Chondrocyte (in vitro differentiated cells): Measurements from ENCODE around the gene PTPRN2. TPM values are rescaled to one million over a fixed set of nuclear protein-coding genes. Genes with fewer than 3 reads are reported as not detected.

Experiments
- DNase-seq: peaks from one replicate; pipeline ENCODE4 v3.0.0; 2021; ENCODE audit warnings: mixed read lengths, low spot score
- H3K27ac Mint-ChIP-seq: one replicate; pipeline ENCODE4 v1.8.0; 2021; ENCODE audit warnings: mild to moderate bottlenecking, moderate library complexity, mixed read lengths; ENCODE audit not compliant: unreplicated experiment
- H3K27me3 Mint-ChIP-seq: 2 replicates; pipeline ENCODE4 v1.8.0; 2021; ENCODE audit warnings: low read depth, mixed read lengths
- H3K36me3 Mint-ChIP-seq: 2 replicates; pipeline ENCODE4 v1.8.0; 2021; ENCODE audit warnings: low read depth, mixed read lengths
- H3K4me1 Mint-ChIP-seq: 2 replicates; pipeline ENCODE4 v1.8.0; 2021; ENCODE audit warnings: low read depth, mild to moderate bottlenecking, mixed read lengths
- H3K4me3 Mint-ChIP-seq: one replicate; pipeline ENCODE4 v1.8.0; 2021; ENCODE audit warnings: mild to moderate bottlenecking, moderate library complexity, mixed read lengths; ENCODE audit not compliant: unreplicated experiment
- H3K9me3 Mint-ChIP-seq: 2 replicates; pipeline ENCODE4 v1.8.0; 2021; ENCODE audit warnings: low read depth, mixed read lengths
- total RNA-seq: library from RNA; stranded (reverse); gene quantifications from 3 replicates; pipeline ENCODE4 v1.2.1, GENCODE V29; 2021
- TF ChIP-seq, protein P1 (sequence below): fragments of 200-600 bp; sonication (generic); IDR thresholded peaks from 2 replicates; pipeline ENCODE4 v1.5.0; 2021; ENCODE audit warnings: antibody characterized with exemption, mild to moderate bottlenecking, moderate library complexity

The PTPRN2 gene
- total RNA-seq, 1 donor from 2014 or later, result 0.30 TPM

DNA sequence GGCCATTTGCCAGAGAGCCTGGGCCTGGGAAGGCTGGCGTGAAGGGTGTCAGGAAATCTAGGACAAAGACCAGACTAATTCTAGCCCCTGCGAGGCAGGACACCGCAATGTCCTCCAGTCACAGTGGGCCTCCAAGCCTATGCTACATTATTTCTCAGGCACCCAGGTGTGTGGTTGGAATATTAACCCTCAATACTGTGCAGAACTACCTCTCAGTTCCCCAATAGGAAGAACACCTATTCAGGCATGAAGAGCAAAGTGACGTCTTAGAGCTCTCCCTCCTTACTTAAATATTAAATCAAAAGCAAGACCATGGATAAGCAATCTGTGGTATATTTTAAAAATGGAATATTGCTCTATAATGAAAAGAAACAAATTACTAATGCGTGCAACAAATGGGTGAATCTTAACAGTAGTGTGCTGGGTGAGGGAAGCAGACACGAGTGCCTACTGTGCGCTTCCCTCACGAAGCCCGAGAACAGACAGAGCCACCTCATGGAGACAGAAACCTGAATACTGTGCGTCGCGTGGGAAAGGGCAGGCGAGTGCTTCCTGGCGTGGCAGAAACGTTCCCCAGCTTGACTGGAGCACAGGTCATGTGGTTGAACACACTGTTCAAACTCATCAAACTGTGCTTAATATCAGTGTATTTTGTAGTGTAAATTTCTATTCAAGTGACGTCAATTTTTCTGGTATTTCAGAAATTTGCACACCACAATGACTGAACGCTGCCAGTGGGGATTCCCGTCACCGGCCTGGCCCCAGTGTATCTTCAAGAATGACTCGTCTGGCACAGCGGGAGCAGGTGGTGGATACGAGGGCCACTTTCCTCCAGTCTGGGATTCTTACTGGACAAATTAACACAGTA is 15.5 kb upstream of the PTPRN2 start:
- no peaks in the 10 kb centered on the region for H3K4me1 Mint-ChIP-seq
- TF ChIP-seq, protein P1, sequence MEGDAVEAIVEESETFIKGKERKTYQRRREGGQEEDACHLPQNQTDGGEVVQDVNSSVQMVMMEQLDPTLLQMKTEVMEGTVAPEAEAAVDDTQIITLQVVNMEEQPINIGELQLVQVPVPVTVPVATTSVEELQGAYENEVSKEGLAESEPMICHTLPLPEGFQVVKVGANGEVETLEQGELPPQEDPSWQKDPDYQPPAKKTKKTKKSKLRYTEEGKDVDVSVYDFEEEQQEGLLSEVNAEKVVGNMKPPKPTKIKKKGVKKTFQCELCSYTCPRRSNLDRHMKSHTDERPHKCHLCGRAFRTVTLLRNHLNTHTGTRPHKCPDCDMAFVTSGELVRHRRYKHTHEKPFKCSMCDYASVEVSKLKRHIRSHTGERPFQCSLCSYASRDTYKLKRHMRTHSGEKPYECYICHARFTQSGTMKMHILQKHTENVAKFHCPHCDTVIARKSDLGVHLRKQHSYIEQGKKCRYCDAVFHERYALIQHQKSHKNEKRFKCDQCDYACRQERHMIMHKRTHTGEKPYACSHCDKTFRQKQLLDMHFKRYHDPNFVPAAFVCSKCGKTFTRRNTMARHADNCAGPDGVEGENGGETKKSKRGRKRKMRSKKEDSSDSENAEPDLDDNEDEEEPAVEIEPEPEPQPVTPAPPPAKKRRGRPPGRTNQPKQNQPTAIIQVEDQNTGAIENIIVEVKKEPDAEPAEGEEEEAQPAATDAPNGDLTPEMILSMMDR, result no peak
- H3K27me3 Mint-ChIP-seq, result no peaks in the 10 kb centered on the region
- H3K9me3 Mint-ChIP-seq, result no peaks in the 10 kb centered on the region
- H3K4me3 Mint-ChIP-seq, result no peak overlapping the region
- no peak overlapping the region for H3K27ac Mint-ChIP-seq
- no peaks in the 10 kb centered on the region for H3K36me3 Mint-ChIP-seq
- DNase-seq, result no peak

- no peak for DNase-seq
- Mint-ChIP-seq H3K4me3 (no peak overlapping the region), H3K27me3 (no peaks in the 10 kb centered on the region), H3K27ac (no peak overlapping the region), H3K9me3 (no peaks in the 10 kb centered on the region), H3K36me3 (no peaks in the 10 kb centered on the region), H3K4me1 (no peaks in the 10 kb centered on the region)
- TF ChIP-seq, protein P1, result no peak
Measured at GRCh38 chr7:158602041-158602440, 14.4 kb upstream of the PTPRN2 start.

- TF ChIP-seq, protein P1, result no peak
- no peak for DNase-seq
- Mint-ChIP-seq H3K27ac (no peak overlapping the region), H3K4me3 (no peak overlapping the region), H3K4me1 (no peaks in the 10 kb centered on the region), H3K36me3 (no peaks in the 10 kb centered on the region), H3K27me3 (no peaks in the 10 kb centered on the region), H3K9me3 (no peaks in the 10 kb centered on the region)
Measured at GRCh38 chr7:158601090-158601489, 13.5 kb upstream of the PTPRN2 start.

DNA sequence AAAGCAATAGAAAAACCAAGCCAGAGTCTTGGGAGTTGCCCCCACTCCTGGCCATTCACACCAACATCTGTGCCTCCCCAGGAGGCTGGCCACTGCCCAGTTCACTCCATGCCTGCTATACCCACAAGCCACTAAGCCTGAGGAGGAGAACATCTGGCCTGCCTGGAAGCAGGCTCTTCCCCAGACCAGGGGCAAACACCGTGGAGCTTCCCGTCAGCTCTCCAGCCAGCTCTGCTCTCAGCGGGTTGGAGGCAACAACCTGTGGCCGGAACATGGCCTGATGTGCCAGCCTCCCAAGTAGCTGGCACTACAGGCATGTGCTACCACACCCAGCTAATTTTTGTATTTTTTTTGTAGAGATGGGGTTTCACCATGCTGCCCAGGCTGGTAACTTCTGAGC is 9.1 kb upstream of the PTPRN2 start:
- Mint-ChIP-seq H3K9me3 (peaks cover 6% of the 10 kb centered on the region), H3K4me3 (no peak overlapping the region), H3K27ac (no peak overlapping the region), H3K27me3 (no peaks in the 10 kb centered on the region), H3K4me1 (no peaks in the 10 kb centered on the region), H3K36me3 (no peaks in the 10 kb centered on the region)
- no peak for DNase-seq
- TF ChIP-seq, protein P1, result no peak

GRCh38 chr7:158596309-158596708 is 8.7 kb upstream of the PTPRN2 start:
- no peaks in the 10 kb centered on the region for H3K27me3 Mint-ChIP-seq
- TF ChIP-seq, protein P1, result no peak
- no peak overlapping the region for H3K4me3 Mint-ChIP-seq
- no peak for DNase-seq
- peaks cover 6% of the 10 kb centered on the region for H3K9me3 Mint-ChIP-seq
- no peaks in the 10 kb centered on the region for H3K36me3 Mint-ChIP-seq
- no peaks in the 10 kb centered on the region for H3K4me1 Mint-ChIP-seq
- no peak overlapping the region for H3K27ac Mint-ChIP-seq
